Brain microvascular endothelial cell (primary cell): ENCODE data around the gene ZCCHC14.

Experiments
- DNase-seq: peaks from one replicate; pipeline ENCODE4 v3.0.0-alpha.2; 2020
- H3K27ac ChIP-seq: fragments of 250-450 bp; sonication (Bioruptor Pico); 2 replicates; pipeline ENCODE4 v1.5.1; 2020; ENCODE audit warnings: mild to moderate bottlenecking, moderate library complexity
- H3K27me3 ChIP-seq: fragments of 250-450 bp; sonication (Bioruptor Pico); replicated peaks from 2 replicates; pipeline ENCODE4 v1.5.1; 2020; ENCODE audit warnings: mild to moderate bottlenecking
- H3K36me3 ChIP-seq: fragments of 250-450 bp; sonication (Bioruptor Pico); replicated peaks from 2 replicates; pipeline ENCODE4 v1.5.1; 2020; ENCODE audit warnings: mild to moderate bottlenecking
- H3K4me3 ChIP-seq: 2 replicates; pipeline ENCODE4 v1.5.1; 2011; ENCODE audit warnings: low read depth, mild to moderate bottlenecking, control low read depth, low read length, moderate library complexity
- CTCF ChIP-seq: IDR thresholded peaks from 2 replicates; pipeline ENCODE4 v1.5.1; 2011; ENCODE audit warnings: low read depth, mild to moderate bottlenecking, moderate library complexity, low read length, control low read depth, inconsistent platforms; ENCODE audit errors: missing control alignments
- in situ Hi-C: cut with HindIII; loops from 2 replicates; pipeline ENCODE4 v1.10.0; 2017; ENCODE audit warnings: low sequenced_read_pairs, low pct_ligation_motif_present

ZCCHC14 gene

DNA sequence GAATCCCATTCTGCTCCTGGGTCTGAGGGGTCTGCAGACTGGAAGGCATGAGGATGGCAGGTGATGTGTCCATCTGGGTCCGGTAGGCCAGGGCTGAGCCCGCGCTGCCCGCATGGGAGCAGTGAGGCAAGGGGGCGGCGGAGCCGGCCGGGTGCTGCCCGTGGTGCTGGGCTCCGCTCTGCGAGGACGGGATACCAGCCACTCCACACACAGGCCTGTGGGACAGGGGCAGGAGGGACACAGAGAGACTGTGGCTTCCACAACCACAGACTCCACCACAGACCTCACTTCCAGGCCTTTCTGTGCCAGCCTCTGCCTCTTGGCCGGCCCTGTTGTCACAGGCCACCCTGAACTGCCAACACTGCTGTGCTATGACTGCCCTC is 75.3 kb downstream of the ZCCHC14 start:
- Histone ChIP-seq H3K27ac (no peak overlapping the region), H3K27me3 (no peaks in the 10 kb centered on the region), H3K36me3 (peaks cover 22% of the 10 kb centered on the region), H3K4me3 (no peak overlapping the region)
- TF ChIP-seq CTCF: no peak
- in situ Hi-C loops: no loop called here
- DNase-seq: no peak

DNA sequence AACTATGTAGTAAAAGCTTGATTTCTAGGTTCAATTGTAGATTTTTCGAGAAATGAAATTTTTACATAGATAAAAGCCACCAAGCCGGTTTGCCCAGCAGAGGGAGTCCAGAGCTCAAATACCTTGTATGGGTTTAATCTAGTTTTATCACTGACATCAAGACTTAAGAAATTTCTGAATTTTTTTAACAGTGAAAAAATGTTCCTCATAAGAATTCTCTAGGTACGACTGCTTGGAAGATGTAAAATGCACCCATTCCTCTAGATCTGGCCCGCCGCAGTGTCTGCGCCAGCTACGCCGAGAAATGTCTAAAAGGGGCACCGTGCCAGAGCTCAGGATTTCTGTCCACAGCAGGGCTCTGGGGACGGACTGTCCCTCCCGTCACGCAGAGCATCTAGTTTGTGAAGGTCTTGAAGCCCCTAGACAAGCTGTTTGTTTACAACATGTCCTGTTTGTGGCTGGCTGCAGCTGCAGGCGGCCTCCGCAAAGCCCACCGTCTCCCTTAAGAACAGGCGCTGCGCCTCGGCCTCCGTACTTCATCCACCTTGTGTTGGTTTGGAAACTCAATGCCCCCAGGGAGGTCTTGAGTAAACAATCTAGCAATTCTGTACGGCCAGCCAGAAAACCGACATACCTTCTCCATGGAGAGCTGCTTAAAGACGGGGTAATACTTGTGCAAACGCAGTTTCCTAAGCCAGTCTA is 75.8 kb downstream of the ZCCHC14 start:
- Histone ChIP-seq H3K4me3 (no peak overlapping the region), H3K27ac (no peak overlapping the region), H3K36me3 (peaks cover 27% of the 10 kb centered on the region), H3K27me3 (no peaks in the 10 kb centered on the region)
- TF ChIP-seq CTCF: peak; percentile 83
- in situ Hi-C loops: no loop called here
- DNase-seq: peak; percentile 57

- no peak for TF ChIP-seq CTCF
- in situ Hi-C loops: no loop called here
- Histone ChIP-seq H3K4me3 (no peak overlapping the region), H3K27ac (no peak overlapping the region), H3K27me3 (no peaks in the 10 kb centered on the region), H3K36me3 (peaks cover 36% of the 10 kb centered on the region)
- DNase-seq: no peak
These were observed 77.4 kb downstream of the ZCCHC14 start for GRCh38 chr16:87415441-87415840.

DNA sequence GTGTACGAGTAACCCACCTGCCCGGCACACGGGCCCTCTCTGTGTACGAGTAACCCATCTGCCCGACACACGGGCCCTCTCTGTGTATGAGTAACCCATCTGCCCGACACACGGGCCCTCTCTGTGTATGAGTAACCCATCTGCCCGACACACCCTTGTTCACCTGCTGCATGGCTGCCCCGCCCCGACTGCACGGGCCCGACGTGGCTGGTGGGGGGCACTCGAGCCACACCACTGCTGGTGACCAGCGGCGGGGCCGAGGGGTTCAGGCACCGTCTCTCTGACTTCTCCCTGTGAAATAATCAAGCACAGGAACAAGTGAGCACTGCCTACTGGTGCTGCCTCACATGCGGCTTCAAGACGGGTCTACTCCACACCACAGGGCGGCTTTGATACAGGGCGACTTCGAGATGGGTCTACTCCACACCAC is 78.6 kb downstream of the ZCCHC14 start:
- DNase-seq: no peak
- Histone ChIP-seq H3K27ac (no peak overlapping the region), H3K36me3 (peaks cover 41% of the 10 kb centered on the region), H3K4me3 (no peak overlapping the region), H3K27me3 (no peaks in the 10 kb centered on the region)
- in situ Hi-C loops: no loop called here
- TF ChIP-seq CTCF: no peak

GRCh38 chr16:87412996-87413421 is 79.8 kb downstream of the ZCCHC14 start:
- DNase-seq: no peak
- Histone ChIP-seq H3K36me3 (peaks cover 41% of the 10 kb centered on the region), H3K27me3 (no peaks in the 10 kb centered on the region), H3K4me3 (no peak overlapping the region), H3K27ac (no peak overlapping the region)
- TF ChIP-seq CTCF: no peak
- in situ Hi-C loops: no loop called here
